ENCODE data around the gene CROCC2. TPM values are rescaled to one million over a fixed set of nuclear protein-coding genes. Genes with fewer than 3 reads are reported as not detected.

CROCC2 gene
- total and polyA plus RNA-seq, 12 donors: 0.07 to 0.65 (median 0.28) TPM; not detected in 6

GRCh38 chr2:241011751-241012510 lies 105.8 kb downstream of the CROCC2 start:
- intact Hi-C loops (cut with DNase I): no loop called here
- peak overlapping the region in 1 of 5 donors; percentile 21 for H3K27ac ChIP-seq
- H3K9me3 ChIP-seq (replicated peaks in 1 of 3): no peaks in the 10 kb centered on the region
- no peaks in the 10 kb centered on the region for H3K27me3 ChIP-seq
- no peak overlapping the region for H3K4me3 ChIP-seq
- no peaks in the 10 kb centered on the region for H3K36me3 ChIP-seq (replicated peaks in 1 of 2)
- TF ChIP-seq, protein P1, sequence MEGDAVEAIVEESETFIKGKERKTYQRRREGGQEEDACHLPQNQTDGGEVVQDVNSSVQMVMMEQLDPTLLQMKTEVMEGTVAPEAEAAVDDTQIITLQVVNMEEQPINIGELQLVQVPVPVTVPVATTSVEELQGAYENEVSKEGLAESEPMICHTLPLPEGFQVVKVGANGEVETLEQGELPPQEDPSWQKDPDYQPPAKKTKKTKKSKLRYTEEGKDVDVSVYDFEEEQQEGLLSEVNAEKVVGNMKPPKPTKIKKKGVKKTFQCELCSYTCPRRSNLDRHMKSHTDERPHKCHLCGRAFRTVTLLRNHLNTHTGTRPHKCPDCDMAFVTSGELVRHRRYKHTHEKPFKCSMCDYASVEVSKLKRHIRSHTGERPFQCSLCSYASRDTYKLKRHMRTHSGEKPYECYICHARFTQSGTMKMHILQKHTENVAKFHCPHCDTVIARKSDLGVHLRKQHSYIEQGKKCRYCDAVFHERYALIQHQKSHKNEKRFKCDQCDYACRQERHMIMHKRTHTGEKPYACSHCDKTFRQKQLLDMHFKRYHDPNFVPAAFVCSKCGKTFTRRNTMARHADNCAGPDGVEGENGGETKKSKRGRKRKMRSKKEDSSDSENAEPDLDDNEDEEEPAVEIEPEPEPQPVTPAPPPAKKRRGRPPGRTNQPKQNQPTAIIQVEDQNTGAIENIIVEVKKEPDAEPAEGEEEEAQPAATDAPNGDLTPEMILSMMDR (IDR thresholded peaks at IDR 0.05): no peak
- WGBS, 4 donors: 75 to 88% (median 80%) methylated on average over 21 to 29 of the region's 29 CpGs
- DNase-seq: peak in 1 of 7 donors; percentile 44
- peaks cover 16 to 27% of the 10 kb centered on the region in 2 donors for H3K4me1 ChIP-seq (replicated peaks in 1 of 2)

DNA sequence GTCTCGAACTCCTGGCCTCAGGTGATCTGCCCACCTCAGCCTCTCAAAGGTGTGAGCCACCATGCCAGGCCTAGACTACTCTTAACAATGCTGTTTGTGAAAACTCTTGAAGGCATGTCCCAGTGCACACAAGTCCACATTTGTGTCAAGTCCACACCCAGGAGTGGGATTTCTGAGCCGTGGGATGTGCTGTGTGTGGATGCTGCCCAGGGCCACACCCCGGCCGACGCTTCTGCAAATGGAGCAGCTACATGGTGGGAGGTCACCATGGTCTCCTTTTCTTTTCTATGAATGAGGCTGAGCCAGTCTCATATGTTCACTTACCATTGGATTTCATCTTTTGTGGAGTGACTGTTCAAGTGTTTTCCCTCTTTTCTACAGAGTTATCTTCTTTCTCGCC lies 108.1 kb downstream of the CROCC2 start:
- H3K4me3 ChIP-seq: no peak overlapping the region
- no peaks in the 10 kb centered on the region for H3K27me3 ChIP-seq
- H3K36me3 ChIP-seq (replicated peaks in 1 of 2): no peaks in the 10 kb centered on the region
- TF ChIP-seq, protein P1 (IDR thresholded peaks at IDR 0.05): no peak
- no peak for TF ChIP-seq POLR2A (IDR thresholded peaks at IDR 0.05)
- no peak overlapping the region for H3K27ac ChIP-seq
- H3K9me3 ChIP-seq (replicated peaks in 1 of 3): no peaks in the 10 kb centered on the region
- peak in 1 of 7 donors; percentile 5 for DNase-seq
- WGBS, 4 donors: 93 to 99% (median 94%) methylated on average over 6 of the region's 6 CpGs
- intact Hi-C loops (cut with DNase I): no loop called here
- peaks cover 15 to 16% of the 10 kb centered on the region in 2 donors for H3K4me1 ChIP-seq (replicated peaks in 1 of 2)

DNA sequence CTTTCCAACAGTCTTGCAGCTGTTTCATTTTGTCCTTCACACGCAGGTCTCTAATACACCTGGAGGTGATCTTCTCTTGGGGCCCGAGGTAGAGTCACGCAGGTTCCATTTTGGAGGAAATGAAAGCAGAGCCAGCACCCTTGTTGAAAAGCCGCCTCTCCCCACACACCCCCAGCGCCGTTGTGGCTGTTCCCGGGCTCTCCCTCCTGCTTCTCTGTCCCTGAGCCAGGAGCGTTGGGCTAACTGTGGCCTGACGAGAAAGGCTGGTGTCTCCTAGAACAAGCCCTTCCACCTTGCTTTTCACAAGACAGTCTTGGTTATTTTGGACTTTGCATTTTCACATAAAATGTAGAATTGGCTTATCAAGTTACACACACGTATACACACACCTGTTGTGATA lies 108.6 kb downstream of the CROCC2 start:
- no peaks in the 10 kb centered on the region for H3K9me3 ChIP-seq (replicated peaks in 1 of 3)
- intact Hi-C loops (cut with DNase I): no loop called here
- H3K4me3 ChIP-seq: no peak overlapping the region
- H3K36me3 ChIP-seq (replicated peaks in 1 of 2): no peaks in the 10 kb centered on the region
- peaks cover 10 to 11% of the 10 kb centered on the region in 2 donors for H3K4me1 ChIP-seq (replicated peaks in 1 of 2)
- no peaks in the 10 kb centered on the region for H3K27me3 ChIP-seq
- TF ChIP-seq, protein P1 (IDR thresholded peaks at IDR 0.05): no peak
- no peak for TF ChIP-seq POLR2A (IDR thresholded peaks at IDR 0.05)
- DNase-seq: no peak
- WGBS, 4 donors: 88 to 95% (median 92%) methylated on average over 10 of the region's 10 CpGs
- H3K27ac ChIP-seq: no peak overlapping the region

GRCh38 chr2:241015439-241015838 lies 109.3 kb downstream of the CROCC2 start:
- Histone ChIP-seq H3K27ac (no peak overlapping the region), H3K9me3 (replicated peaks in 1 of 3) (no peaks in the 10 kb centered on the region), H3K4me3 (no peak overlapping the region), H3K4me1 (replicated peaks in 1 of 2) (peaks cover 3 to 4% of the 10 kb centered on the region in 2 donors), H3K36me3 (replicated peaks in 1 of 2) (no peaks in the 10 kb centered on the region), H3K27me3 (no peaks in the 10 kb centered on the region)
- WGBS, 4 donors: 75 to 95% (median 91%) methylated on average over 7 to 13 of the region's 13 CpGs
- TF ChIP-seq POLR2A (IDR thresholded peaks at IDR 0.05): no peak
- TF ChIP-seq, protein P1 (IDR thresholded peaks at IDR 0.05): no peak
- DNase-seq: peak in 3 of 7 donors; percentile 3 to 46 (median 19)
- intact Hi-C loops (cut with DNase I): no loop called here
